CD4-positive, alpha-beta T cell treated with Interleukin-12 subunit alpha and Interleukin-12 subunit beta, for 1 hour (primary cell): Measurements from ENCODE around the gene ABCB10.
"Not testable (repeated sequence)": the region's sequence is repeated elsewhere in the genome, so short reads cannot be mapped to it uniquely, and the experiment has no call there.

Experiments
- DNase-seq: peaks from one replicate; pipeline ENCODE4 v3.0.0-alpha.2; 2020

Gene ABCB10

GRCh38 chr1:229558460-229559335 is at the start of gene ABCB10:
ABCB10 (minus strand) TSS chr1:229558707; CDS start chr1:229558652, 55 bp downstream.
- peak; percentile 91 for DNase-seq

- DNase-seq: no peak
Observed at GRCh38 chr1:229607370-229607769, 48.9 kb upstream of the ABCB10 start.

GRCh38 chr1:229603371-229604005 is 45.0 kb upstream of the ABCB10 start:
- no peak for DNase-seq

DNA sequence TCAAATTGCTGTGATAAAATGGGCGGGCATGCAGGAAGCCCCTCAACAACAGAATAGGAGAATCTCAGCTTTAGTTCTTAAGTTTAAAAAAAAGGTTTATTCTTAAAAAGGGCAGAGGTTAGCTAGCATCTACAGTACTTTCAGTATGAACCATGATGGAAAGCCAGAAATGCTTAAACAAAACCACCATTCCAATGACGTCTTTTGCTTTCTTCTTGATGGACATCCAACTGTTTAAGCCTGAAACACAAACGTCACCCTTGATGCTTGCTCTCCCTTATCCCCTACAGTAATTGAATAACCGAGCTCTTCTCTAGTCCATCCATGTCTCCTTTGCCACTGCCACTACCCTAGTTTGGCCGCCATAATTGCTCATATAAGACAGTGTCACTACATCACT is 41.7 kb upstream of the ABCB10 start:
- no peak for DNase-seq

DNA sequence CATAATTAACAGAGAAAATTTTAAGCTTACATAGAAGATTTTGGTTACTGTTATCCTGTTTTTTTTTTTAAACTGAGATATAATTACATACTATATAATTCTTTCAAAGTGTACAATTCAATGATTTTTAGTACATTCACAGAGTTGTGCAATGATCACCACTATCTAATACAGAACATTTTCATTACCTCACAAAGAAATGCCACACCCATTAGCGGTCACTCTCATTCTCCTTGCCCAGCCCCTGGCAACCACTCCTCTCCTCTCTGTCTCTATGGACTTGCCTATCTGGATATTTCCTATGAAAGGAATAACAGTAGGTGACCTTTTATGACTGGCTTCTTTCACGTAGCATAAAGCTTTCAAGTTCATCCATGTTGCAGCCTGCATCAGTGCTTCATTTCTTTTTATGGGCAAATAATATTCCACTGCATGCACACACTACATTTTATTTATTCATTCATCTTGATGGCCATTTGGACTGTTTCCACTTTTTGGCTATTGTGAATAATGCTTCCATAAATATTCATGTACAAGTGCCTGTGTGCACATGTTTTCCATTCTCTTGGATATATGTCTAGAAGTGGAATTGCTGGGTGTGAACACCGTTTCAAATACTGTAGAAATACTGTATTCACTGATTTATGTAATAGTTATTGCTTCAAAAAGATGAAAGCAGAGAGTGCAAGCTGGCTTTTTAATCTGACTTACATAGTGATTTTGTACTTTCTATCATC is 40.9 kb upstream of the ABCB10 start:
- no peak for DNase-seq

DNA sequence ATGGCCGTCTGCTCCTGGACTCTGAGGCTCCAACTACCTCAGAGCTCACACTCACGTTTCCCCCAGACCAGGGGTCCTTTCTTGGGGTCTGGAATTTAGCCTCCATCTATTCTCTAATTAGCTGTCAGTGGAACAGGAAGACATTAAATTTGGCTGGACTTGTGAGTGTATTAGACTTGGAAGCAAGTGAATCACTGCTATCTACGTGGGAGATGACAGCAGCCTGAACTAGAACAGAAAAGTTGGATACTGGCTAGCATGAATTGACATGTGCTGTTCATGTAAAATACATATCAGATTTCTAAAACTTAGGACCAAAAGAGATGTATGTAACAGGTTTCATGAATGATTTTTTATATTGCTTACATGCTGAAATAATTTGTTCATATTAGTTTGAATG is 39.4 kb upstream of the ABCB10 start:
- DNase-seq: no peak

GRCh38 chr1:229596925-229597699 is 38.6 kb upstream of the ABCB10 start:
- no peak for DNase-seq

GRCh38 chr1:229595876-229596275 is 37.4 kb upstream of the ABCB10 start:
- DNase-seq: not testable (repeated sequence)

- no peak for DNase-seq
Observed at GRCh38 chr1:229594227-229595008, 35.9 kb upstream of the ABCB10 start.

GRCh38 chr1:229593800-229594199 is 35.3 kb upstream of the ABCB10 start:
- no peak for DNase-seq

DNA sequence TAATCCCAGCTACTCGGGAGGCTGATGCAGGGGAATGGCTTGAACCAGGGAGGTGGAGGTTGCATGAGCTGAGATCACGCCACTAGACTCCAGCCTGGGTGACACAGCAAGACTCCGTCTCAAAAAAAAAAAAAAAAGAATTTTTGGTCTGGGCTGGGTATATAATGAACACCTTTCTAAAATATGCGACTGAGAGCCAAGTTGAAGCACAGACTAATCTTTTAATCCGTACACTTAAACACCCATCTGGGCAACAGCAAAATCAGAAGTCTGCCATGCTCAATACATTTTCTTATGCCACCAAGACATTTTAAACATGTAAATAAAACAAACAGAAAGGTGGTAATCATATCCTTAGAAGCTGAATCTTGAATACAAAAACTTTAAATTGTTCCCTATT is 31.6 kb upstream of the ABCB10 start:
- no peak for DNase-seq

DNA sequence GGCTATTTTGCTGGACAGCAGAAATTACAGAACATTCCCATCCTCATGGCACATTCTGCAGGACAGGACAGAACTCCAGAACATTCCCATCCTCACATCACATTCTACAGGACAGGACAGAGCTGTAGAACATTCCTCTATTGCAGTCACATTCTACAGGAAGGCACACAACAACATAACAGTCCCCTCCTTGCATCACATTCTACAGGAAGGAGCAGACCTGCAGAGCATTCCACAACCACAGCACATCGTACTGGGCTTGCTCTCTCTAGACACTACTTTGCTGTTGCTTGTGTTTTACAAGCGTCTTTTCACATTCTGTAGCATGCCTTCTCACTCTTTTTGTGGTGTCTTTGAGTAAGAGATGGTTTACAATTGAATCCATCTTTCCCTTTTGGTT is 26.8 kb upstream of the ABCB10 start:
- no peak for DNase-seq

GRCh38 chr1:229582715-229583114 is 24.2 kb upstream of the ABCB10 start:
- DNase-seq: no peak

DNA sequence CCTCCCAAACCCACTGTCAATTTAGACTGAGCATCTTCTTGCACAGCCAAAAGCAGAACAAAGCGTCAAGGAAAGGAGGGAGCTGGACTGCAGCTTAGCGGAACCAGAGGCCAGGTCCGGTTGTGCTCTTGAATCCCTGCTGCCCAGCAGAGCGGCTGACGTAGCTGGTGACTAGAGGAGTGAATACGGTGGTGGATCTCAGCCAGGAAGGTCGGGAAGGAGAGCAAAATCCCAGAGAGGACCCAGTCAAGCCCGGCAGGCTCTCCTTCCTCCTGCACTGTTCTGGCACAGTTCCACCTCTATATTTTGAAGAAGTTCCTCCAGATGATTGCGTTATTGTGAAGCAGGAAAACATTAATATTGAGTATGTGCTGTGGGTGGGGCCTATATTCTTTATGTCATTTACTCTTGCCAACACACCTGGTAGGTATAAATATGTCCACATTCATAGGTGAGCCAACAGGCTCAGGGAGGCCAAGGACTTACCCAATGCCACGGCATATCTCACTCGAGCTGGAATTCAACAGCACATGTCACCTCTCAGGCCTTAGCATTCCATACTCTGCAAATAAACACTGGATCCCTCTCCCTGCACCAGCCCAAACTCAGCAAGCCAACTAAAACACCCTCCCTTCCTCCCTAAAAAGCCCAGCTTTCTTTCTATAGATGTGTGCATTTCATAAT is 23.6 kb upstream of the ABCB10 start:
- DNase-seq: no peak

DNA sequence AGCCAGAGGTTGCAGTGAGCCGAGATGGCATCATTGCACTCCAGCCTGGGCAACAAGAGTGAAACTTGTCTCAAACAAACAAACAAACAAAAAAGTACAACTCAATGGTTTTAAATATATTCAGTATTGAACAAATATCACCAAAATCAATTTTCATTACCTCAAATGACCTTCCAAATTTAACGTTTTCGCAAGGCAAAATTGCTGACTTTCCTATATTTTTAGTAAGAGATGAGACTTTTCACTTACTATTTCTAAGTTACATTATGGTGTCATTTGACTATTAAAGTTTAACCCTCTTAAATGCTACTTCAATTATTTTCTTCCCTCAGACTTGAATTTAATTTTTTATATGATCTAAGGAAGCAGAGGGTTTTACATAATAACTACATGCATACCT is 23.0 kb upstream of the ABCB10 start:
- DNase-seq: no peak

- no peak for DNase-seq
Observed at GRCh38 chr1:229579059-229579673, 20.7 kb upstream of the ABCB10 start.

DNA sequence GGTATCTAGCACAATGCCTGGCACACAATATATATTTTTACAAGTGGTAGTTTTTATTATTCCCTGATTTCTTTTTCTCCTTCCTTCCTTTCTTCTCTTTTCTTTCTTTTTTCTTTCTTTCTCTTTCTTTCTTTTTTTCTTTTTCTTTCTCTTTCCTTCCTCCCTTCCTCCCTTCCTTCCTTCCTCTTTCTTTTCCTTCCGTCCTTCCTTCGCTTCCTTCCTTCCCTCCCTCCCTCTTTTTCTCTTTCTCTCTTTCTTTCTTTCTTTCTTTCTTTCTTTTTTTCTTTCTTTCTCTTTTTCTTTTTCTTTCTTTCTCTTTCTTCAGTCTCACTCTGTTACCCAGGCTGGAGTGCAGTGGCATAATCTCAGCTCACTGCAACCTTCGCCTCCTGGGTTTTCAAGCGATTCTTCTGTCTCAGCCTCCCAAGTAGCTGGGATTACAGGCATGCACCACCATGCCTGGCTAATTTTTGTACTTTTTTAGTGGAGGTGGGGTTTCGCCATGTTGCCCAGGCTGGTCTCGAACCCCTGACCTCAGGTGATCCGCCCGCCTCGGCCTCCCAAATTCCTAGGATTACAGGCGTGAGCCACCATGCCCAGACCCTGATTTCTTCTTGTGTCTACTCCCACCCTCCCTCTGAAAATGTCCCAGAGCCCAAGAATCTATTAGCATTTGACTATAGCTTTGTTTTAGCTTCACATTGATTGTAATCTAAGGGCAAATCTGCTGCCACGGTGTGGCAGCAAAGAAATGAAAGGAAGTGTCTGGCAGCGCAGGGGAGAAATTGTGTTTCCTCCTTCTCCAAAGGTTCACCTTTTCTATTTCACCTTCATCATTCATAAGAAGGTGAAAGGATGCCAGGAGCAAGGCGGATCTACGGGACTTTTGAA is 19.9 kb upstream of the ABCB10 start:
- no peak for DNase-seq

DNA sequence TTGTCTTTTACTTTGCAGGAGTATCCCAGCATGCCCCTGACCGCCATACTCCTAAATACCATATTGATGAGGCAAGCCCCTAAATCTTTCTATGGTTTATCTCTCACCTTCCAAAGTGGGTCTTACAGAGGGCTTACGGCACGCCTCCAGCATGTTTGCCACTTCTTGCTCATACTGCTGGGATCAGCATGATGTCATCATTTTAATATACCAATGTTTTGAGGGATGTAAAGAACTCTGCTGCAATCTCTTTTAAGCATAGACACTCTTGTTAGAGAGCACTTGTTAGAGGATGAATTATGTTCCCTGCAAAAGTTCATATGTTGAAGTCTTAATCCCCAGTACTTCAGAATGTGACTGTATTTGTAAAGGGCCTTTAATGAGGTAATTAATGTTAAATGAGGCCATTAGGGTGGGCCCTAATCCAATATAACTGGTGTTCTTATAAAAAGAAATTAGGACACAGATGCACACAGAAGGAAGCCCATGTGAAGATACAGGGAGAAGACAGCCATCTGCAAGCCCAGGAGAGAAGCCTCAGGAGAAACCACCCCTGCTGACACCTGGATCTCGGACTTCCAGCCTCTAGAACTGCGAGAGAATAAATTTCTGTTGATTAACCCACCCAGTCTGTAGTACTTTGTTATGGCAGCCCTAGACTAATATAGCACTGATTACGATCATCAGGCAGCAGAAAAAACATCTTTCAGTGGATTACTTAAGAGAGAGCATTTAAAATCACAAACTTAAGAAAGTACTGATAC is 16.4 kb upstream of the ABCB10 start:
- no peak for DNase-seq

DNA sequence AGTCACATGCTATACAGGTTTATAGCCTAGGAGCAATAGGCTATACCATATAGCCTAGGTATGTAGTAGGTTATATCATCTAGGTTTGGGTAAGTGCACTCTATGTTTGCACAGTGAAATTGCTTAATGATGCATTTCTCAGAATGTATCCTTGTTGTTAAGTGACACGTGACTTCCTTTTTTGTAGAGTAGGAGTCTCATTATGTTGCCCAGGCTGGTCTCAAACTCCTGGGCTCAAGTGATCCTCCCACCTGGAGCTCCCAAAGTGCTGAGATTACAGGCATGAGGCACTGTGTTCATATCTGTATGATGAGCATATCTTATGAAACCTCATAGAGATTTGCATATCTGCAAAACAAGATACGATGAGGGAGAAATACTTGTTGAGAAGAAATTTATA is 13.8 kb upstream of the ABCB10 start:
- DNase-seq: no peak
